K562 (cell line): Measurements from ENCODE around the gene ELF2. TPM values are rescaled to one million over a fixed set of nuclear protein-coding genes. Genes with fewer than 3 reads are reported as not detected.

ENCODE experiments used
- ATAC-seq: fragments of 200-7000 bp; cut with Tn5 transposase; 3 replicates; pipeline ENCODE4 v1.9.1; 2020; ENCODE audit warnings: moderate library complexity
- BruUV-seq: library from RNA; stranded (reverse); fragments of 400-500 nt; replicated peaks from 2 replicates; lab custom pipeline; 2021; lab: Mats Ljungman, UMichigan
- CTCF ChIA-PET: fragments of 300-600 bp; formaldehyde crosslinking; extraction: SDS; loops from one replicate; lab custom pipeline; 2021; ENCODE audit warnings: low intra/inter-chr PET ratio; lab: Yijun Ruan, JAX
- POLR2A ChIA-PET: fragments of 300-600, 350-650 bp; sonication (Branson Sonifier 250); formaldehyde crosslinking; extraction: SDS; loops from one replicate; lab custom pipeline; 2021; ENCODE audit warnings: antibody characterized with exemption, inconsistent platforms; lab: Yijun Ruan, JAX
- DNase-seq, 4 experiments: peaks; one replicate each; pipeline versions ENCODE4 v3.0.0 to v3.0.0-alpha.2; 2011 to 2018; ENCODE audit warnings: low spot score in 3 of 4, mixed read lengths in 3 of 4; ENCODE audit errors: extremely low read depth in 1 of 4
- FAIRE-seq: peaks from 2 replicates; lab custom pipeline; 2011; peaks lifted over from hg19 to GRCh38; lab: Jason Lieb, UNC
- H2AFZ ChIP-seq: 2 replicates; pipeline ENCODE4 v1.6.0; 2011; ENCODE audit warnings: low read depth, low read length, control low read depth, inconsistent platforms
- H3K27ac ChIP-seq: fragments of 200-600 bp; 3 replicates; pipeline ENCODE4 v1.8.0; 2011; ENCODE audit warnings: low read depth, mild to moderate bottlenecking, control low read depth, inconsistent platforms, low read length, moderate library complexity, mixed read lengths; ENCODE audit errors: extremely low read depth
- H3K27me3 ChIP-seq, 2 experiments: fragments of 300-600 bp in 1 of 2; 2 replicates in 1 of 2; 3 replicates in 1 of 2; pipeline versions ENCODE4 v1.6.0 to v1.8.0; 2011; ENCODE audit warnings: inconsistent platforms in 2 of 2, low read length in 2 of 2, mild to moderate bottlenecking in 1 of 2, mixed read lengths in 1 of 2, moderate library complexity in 1 of 2; ENCODE audit not compliant: control insufficient read depth in 2 of 2, insufficient read depth in 2 of 2
- H3K36me3 ChIP-seq: fragments of 300-600 bp; 3 replicates; pipeline ENCODE4 v1.8.0; 2011; ENCODE audit warnings: mild to moderate bottlenecking, low read length, inconsistent platforms; ENCODE audit not compliant: control insufficient read depth, insufficient read depth
- H3K4me1 ChIP-seq, 2 experiments: fragments of 200-600 bp in 1 of 2; replicated peaks in 1 of 2; 2 replicates in 1 of 2; 3 replicates in 1 of 2; pipeline versions ENCODE4 v1.5.1 to v1.8.0; 2011; ENCODE audit warnings: inconsistent platforms in 2 of 2, low read length in 2 of 2, mild to moderate bottlenecking in 1 of 2, mixed read lengths in 1 of 2, moderate library complexity in 1 of 2; ENCODE audit not compliant: control insufficient read depth in 2 of 2, insufficient read depth in 2 of 2
- H3K4me2 ChIP-seq: 2 replicates; pipeline ENCODE4 v1.6.1; 2011; ENCODE audit warnings: low read length, control low read depth, inconsistent platforms, mixed read lengths; ENCODE audit not compliant: insufficient read depth
- H3K4me3 ChIP-seq: fragments of 200-600 bp; sonication (generic), shearing (Covaris generic); 2 replicates; pipeline ENCODE4 v1.5.1; 2016; ENCODE audit warnings: control low read depth, inconsistent platforms
- H3K79me2 ChIP-seq: fragments of 200-600 bp; 3 replicates; pipeline ENCODE4 v1.8.0; 2011; ENCODE audit warnings: low read length, inconsistent platforms; ENCODE audit not compliant: control insufficient read depth, insufficient read depth
- H3K9ac ChIP-seq, 2 experiments: 2 replicates each; pipeline versions ENCODE4 v1.6.0 to v1.6.1; 2011; ENCODE audit warnings: low read depth in 2 of 2, low read length in 2 of 2, control low read depth in 1 of 2, inconsistent platforms in 1 of 2, mild to moderate bottlenecking in 1 of 2, mixed read lengths in 1 of 2; ENCODE audit not compliant: insufficient read depth in 1 of 2
- H3K9me1 ChIP-seq: one replicate; pipeline ENCODE4 v1.6.0; 2011; ENCODE audit warnings: inconsistent platforms, mild to moderate bottlenecking, low read length, moderate library complexity; ENCODE audit not compliant: control insufficient read depth, insufficient read depth
- H3K9me3 ChIP-seq: replicated peaks from 2 replicates; pipeline ENCODE4 v1.5.1; 2011; ENCODE audit warnings: low read depth, low read length, inconsistent platforms; ENCODE audit not compliant: control insufficient read depth, insufficient read depth
- H4K20me1 ChIP-seq: replicated peaks from 2 replicates; pipeline ENCODE4 v1.6.1; 2011; ENCODE audit warnings: low read length, inconsistent platforms, mixed read lengths; ENCODE audit not compliant: control insufficient read depth, insufficient read depth
- GTF2E2 ChIP-seq: fragments of 200-800 bp; sonication (Bioruptor generic); IDR thresholded peaks from 2 replicates; pipeline ENCODE4 v1.6.1; 2016; ENCODE audit warnings: missing genetic modification characterization, missing compliant biosample characterization
- NCOA6 ChIP-seq: fragments of 450-650 bp; IDR thresholded peaks from 2 replicates; pipeline ENCODE4 v1.6.1; 2017; ENCODE audit warnings: mild to moderate bottlenecking
- PHB2 ChIP-seq: fragments of 450-650 bp; IDR thresholded peaks from 2 replicates; pipeline ENCODE4 v1.6.1; 2017; ENCODE audit warnings: low read depth
- PTBP1 ChIP-seq: fragments of 200-400 bp; formaldehyde crosslinking; IDR thresholded peaks from 2 replicates; pipeline ENCODE4 v1.6.1; 2017; ENCODE audit warnings: low read depth, low read length
- SMARCA4 ChIP-seq: fragments of 450-650 bp; IDR thresholded peaks from 2 replicates; pipeline ENCODE4 v1.6.1; 2016
- TAF1 ChIP-seq: IDR thresholded peaks from 2 replicates; pipeline ENCODE4 v1.6.1; 2011; ENCODE audit warnings: mild to moderate bottlenecking, low read length, moderate library complexity; ENCODE audit not compliant: insufficient read depth, control insufficient read depth, severe bottlenecking; ENCODE audit errors: extremely low read depth
- ZNF316 ChIP-seq: fragments of 450-650 bp; IDR thresholded peaks from 2 replicates; pipeline ENCODE4 v1.6.1; 2016
- WGBS: fragments of 100-300 bp; shearing (Covaris generic); methylation state at CpG from one replicate; pipeline ENCODE4 v1.1.6; 2016; ENCODE audit warnings: low coverage, mixed read lengths; ENCODE audit not compliant: insufficient coverage; ENCODE audit errors: missing lambda C conversion rate; 5-methylcytosine and 5-hydroxymethylcytosine counted together
- in situ Hi-C: fragments of 300-500 bp; cut with MboI; formaldehyde crosslinking; loops from 4 replicates; pipeline ENCODE4 v1.15.0; 2018; ENCODE audit warnings: inconsistent platforms, mixed read lengths
- intact Hi-C: fragments of 100-400 bp; cut with micrococcal nuclease; formaldehyde crosslinking; loops from 2 replicates; pipeline ENCODE4 v1.14.2; 2022
- polyA plus RNA-seq, 8 experiments: library from polyadenylated mRNA; depleted of rRNA in 4 of 8; stranded (reverse) in 5 of 8; unstranded in 3 of 8; fragments of >200 nt; fragmentation: Nextera tagmentation in 2 of 8; fragmentation: Illumina TruSeq in 1 of 8; extraction: Ambion mirVana in 2 of 8; extraction: Trizol in 1 of 8; gene quantifications; 2 replicates each; pipeline versions ENCODE4 v1.2.1 to v1.2.3, GENCODE V29; 2011 to 2014; ENCODE audit warnings: inconsistent platforms in 1 of 8, missing spikeins in 1 of 8
- total RNA-seq, 7 experiments: library from RNA; depleted of rRNA in 6 of 7; stranded (reverse); fragments of >200 nt in 6 of 7; fragmentation: Illumina TruSeq in 2 of 7; extraction: Trizol in 2 of 7; gene quantifications; 2 replicates each; pipeline versions ENCODE4 v1.2.1 to v1.2.3, GENCODE V29; 2011 to 2021; ENCODE audit warnings: low replicate concordance in 1 of 7
- TF ChIP-seq, protein P1 (sequence below): IDR thresholded peaks from 2 replicates; pipeline ENCODE4 v1.6.1; 2011; ENCODE audit warnings: borderline replicate concordance, low read depth, mild to moderate bottlenecking, moderate library complexity, low read length; ENCODE audit not compliant: insufficient read depth, poor library complexity, severe bottlenecking
- TF ChIP-seq, protein P2 (sequence below): IDR thresholded peaks from 2 replicates; pipeline ENCODE4 v1.6.1; 2012; ENCODE audit warnings: low read depth, low read length, improper control_type of control experiment, borderline replicate concordance
- TF ChIP-seq, protein P3 (sequence below), 3 experiments: IDR thresholded peaks in 2 of 3; conservative IDR thresholded peaks in 1 of 3; 2 replicates each; pipeline ENCODE4 v1.5.1; 2011 to 2012; ENCODE audit warnings: low read length in 3 of 3, mild to moderate bottlenecking in 3 of 3, control low read depth in 2 of 3, improper control_type of control experiment in 1 of 3, inconsistent platforms in 1 of 3, low read depth in 1 of 3, mixed read lengths in 1 of 3, moderate library complexity in 1 of 3; ENCODE audit not compliant: insufficient read depth in 2 of 3

Gene ELF2
- total and polyA plus RNA-seq, 9 of the 15 experiments (the other 6 are each of a cell fraction or from before 2014, with no cell fraction given), result 9.4 to 58.7 (median 41.6) TPM

DNA sequence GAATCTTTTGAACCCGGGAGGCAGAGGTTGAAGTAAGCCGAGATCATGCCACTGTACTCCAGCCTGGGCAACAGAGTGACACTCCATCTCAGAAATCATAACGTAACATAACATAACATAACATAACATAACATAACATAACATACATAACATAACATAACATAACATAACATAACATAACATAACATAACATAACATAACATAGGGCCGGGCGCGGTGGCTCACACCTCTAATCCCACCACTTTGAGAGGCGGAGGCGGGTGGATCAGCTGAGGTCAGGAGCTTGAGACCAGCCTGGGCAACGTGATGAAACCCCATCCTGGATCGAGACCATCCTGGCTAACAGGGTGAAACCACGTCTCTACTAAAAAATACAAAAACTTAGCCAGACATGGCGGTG, 84.7 kb downstream of the ELF2 start (continued):
- TF ChIP-seq, protein P1, sequence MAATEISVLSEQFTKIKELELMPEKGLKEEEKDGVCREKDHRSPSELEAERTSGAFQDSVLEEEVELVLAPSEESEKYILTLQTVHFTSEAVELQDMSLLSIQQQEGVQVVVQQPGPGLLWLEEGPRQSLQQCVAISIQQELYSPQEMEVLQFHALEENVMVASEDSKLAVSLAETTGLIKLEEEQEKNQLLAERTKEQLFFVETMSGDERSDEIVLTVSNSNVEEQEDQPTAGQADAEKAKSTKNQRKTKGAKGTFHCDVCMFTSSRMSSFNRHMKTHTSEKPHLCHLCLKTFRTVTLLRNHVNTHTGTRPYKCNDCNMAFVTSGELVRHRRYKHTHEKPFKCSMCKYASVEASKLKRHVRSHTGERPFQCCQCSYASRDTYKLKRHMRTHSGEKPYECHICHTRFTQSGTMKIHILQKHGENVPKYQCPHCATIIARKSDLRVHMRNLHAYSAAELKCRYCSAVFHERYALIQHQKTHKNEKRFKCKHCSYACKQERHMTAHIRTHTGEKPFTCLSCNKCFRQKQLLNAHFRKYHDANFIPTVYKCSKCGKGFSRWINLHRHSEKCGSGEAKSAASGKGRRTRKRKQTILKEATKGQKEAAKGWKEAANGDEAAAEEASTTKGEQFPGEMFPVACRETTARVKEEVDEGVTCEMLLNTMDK, result no peak
- no peak for TF ChIP-seq NCOA6
- no peak for TF ChIP-seq PTBP1

DNA sequence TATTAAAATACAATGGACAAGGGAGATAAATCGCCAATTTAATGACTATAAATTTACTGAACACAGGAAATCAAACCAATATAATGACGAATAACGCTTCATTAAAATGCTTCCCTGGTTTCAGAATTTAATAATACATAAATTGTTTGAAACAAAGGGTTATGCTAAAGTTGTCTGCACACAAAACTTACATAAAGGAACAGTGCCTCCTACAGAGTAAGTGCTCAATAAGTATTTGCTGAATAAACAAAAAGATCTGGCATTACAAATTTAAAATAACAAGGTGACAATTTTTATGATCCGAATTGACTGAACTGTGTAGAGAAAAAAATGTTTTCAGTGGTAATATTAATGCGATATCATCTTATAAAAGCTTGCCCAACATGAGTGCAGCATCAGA, 91.9 kb downstream of the ELF2 start:
- H4K20me1 ChIP-seq, result no peaks in the 10 kb centered on the region
- peaks cover 11% of the 10 kb centered on the region; the same call in 2 of the 3 replicates for H3K36me3 ChIP-seq
- H3K9me1 ChIP-seq, result no peaks in the 10 kb centered on the region
- H3K9me3 ChIP-seq, result no peaks in the 10 kb centered on the region
- H3K4me1 ChIP-seq, result peaks cover 6 to 8% of the 10 kb centered on the region in 2 experiments; a peak in 4 of 5 replicates
- H3K79me2 ChIP-seq, result peaks cover 63% of the 10 kb centered on the region
- ATAC-seq, result no peak
- intact Hi-C loops, result loop anchor here (2.0 kb wide), 1 partner anchor 54 kb away; no protein-coding TSS in a partner anchor
- DNase-seq, result peak in 1 of 4 experiments; percentile 16
- H3K4me3 ChIP-seq, result peak overlapping the region; percentile 85
- WGBS, result under 1% methylated on average over 5 of the region's 5 CpGs
- no peaks in the 10 kb centered on the region for H3K27me3 ChIP-seq
- peak overlapping the region; percentile 97 for H3K4me2 ChIP-seq
- in situ Hi-C loops, result no loop called here
- peak overlapping the region in 1 of 2 experiments; percentile 97; a peak in 2 of 4 replicates for H3K9ac ChIP-seq
- ChIA-PET CTCF (interaction anchor here (0.6 kb wide), 1 partner anchor 994 kb away, joined by 3 read pairs; no protein-coding TSS in a partner anchor), POLR2A (interaction anchor here (1.5 kb wide), 1 partner anchor 11 kb away, joined by 3 read pairs; no protein-coding TSS in a partner anchor)
- no TSS peak for BruUV-seq
- FAIRE-seq, result no peak
- peak overlapping the region; percentile 25 for H2AFZ ChIP-seq
- H3K27ac ChIP-seq, result peak overlapping the region; percentile 98; the same call in 2 of the 3 replicates
- TF ChIP-seq GTF2E2 (tag) (no peak), SMARCA4 (peak; percentile 61; the same call in 1 of the 2 replicates), TAF1 (no peak), PHB2 (no peak), ZNF316 (peak; percentile 99)
- TF ChIP-seq, protein P2, sequence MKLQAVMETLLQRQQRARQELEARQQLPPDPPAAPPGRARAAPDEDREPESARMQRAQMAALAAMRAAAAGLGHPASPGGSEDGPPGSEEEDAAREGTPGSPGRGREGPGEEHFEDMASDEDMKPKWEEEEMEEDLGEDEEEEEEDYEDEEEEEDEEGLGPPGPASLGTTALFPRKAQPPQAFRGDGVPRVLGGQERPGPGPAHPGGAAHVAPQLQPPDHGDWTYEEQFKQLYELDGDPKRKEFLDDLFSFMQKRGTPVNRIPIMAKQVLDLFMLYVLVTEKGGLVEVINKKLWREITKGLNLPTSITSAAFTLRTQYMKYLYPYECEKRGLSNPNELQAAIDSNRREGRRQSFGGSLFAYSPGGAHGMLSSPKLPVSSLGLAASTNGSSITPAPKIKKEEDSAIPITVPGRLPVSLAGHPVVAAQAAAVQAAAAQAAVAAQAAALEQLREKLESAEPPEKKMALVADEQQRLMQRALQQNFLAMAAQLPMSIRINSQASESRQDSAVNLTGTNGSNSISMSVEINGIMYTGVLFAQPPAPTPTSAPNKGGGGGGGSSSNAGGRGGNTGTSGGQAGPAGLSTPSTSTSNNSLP, result 0 out of 2 replicates have a peak, but pooled peaks have one; percentile 9
- TF ChIP-seq, protein P3, sequence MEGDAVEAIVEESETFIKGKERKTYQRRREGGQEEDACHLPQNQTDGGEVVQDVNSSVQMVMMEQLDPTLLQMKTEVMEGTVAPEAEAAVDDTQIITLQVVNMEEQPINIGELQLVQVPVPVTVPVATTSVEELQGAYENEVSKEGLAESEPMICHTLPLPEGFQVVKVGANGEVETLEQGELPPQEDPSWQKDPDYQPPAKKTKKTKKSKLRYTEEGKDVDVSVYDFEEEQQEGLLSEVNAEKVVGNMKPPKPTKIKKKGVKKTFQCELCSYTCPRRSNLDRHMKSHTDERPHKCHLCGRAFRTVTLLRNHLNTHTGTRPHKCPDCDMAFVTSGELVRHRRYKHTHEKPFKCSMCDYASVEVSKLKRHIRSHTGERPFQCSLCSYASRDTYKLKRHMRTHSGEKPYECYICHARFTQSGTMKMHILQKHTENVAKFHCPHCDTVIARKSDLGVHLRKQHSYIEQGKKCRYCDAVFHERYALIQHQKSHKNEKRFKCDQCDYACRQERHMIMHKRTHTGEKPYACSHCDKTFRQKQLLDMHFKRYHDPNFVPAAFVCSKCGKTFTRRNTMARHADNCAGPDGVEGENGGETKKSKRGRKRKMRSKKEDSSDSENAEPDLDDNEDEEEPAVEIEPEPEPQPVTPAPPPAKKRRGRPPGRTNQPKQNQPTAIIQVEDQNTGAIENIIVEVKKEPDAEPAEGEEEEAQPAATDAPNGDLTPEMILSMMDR (IDR thresholded peaks at IDR 0.05 in 2 of 3, conservative IDR thresholded peaks at IDR 0.05 in 1 of 3; ENCODE audit: insufficient read depth in 2 of 3, low read depth in 1 of 3, low read length in 3 of 3), result peak in 2 of 3 experiments; percentile 22 to 49; a peak in 3 of 6 replicates
